ENCODE measurements around the gene AMMECR1. TPM values are rescaled to one million over a fixed set of nuclear protein-coding genes. Genes with fewer than 3 reads are reported as not detected.

AMMECR1 gene
- total RNA-seq (1 to 10 TPM; 7.8 to 7.9 TPM), total RNA-seq (9.7 to 56.3 (median 38.9) reads per million in 172 experiments)
- 11.7 TPM for polyA plus RNA-seq (2013, experiment 1 of 2)
- 15.1 TPM for polyA plus RNA-seq (2013, experiment 2 of 2)

GRCh38 chrX:110317820-110318663, at the start of gene AMMECR1:
Gene AMMECR1, minus strand, starts transcription at chrX:110318085. Its CDS starts 14 bp downstream, at chrX:110318071.
- Histone ChIP-seq H3K4me1 (ENCODE audit: insufficient read depth, low read length) (peaks cover 11% of the 10 kb centered on the region), H3K4me3 (ENCODE audit: low read length) (peak within 1 kb of the TSS; percentile 97), H3K27ac (ENCODE audit: low read depth in 1 of 2, low read length in 2 of 2) (peak within 1 kb of the TSS; percentile 69 to 71), H3K27me3 (ENCODE audit: control insufficient read depth in 1 of 2, insufficient read depth in 2 of 2, low read length in 2 of 2) (no peaks in the 10 kb centered on the region), H3K36me3 (ENCODE audit: insufficient read depth, low read length) (no peaks in the 10 kb centered on the region), H3K9me3 (ENCODE audit: control insufficient read depth in 1 of 2, insufficient read depth in 1 of 2, low read length in 2 of 2) (no peaks in the 10 kb centered on the region)
- Mint-ChIP-seq H3K4me1 (ENCODE audit: low read depth) (peaks cover 44% of the 10 kb centered on the region), H3K4me3 (peak within 1 kb of the TSS; percentile 95), H3K36me3 (ENCODE audit: low read depth) (peaks cover 24% of the 10 kb centered on the region), H3K27me3 (no peaks in the 10 kb centered on the region), H3K27ac (peak within 1 kb of the TSS; percentile 96), H3K9me3 (no peaks in the 10 kb centered on the region)
- peak; percentile 84 for ATAC-seq (ENCODE audit: poor library complexity)
- no peak for TF ChIP-seq CTCF (IDR thresholded peaks at IDR 0.05)
- POLR2A ChIA-PET: interaction anchor here (0.6 to 3.2 kb wide), 18 partner anchors 8 to 1363 kb away, joined by 3 to 32 read pairs (median 4); partner anchors contain the start of genes ACSL4, ALG13 and TMEM164
- intact Hi-C loops (cut with DNase I, micrococcal nuclease): loop anchor here (2.0 to 10.0 kb wide), 6 partner anchors 89 to 783 kb away; partner anchors contain the start of genes ACSL4 (in 1 of the 2) and NXT2 (in 1 of the 2)
- DNase-seq: peak; percentile 66 to 92 (median 77)
- CTCF ChIA-PET: interaction anchor here (0.5 to 1.2 kb wide), 2 partner anchors 48 to 369 kb away, joined by 3 to 4 read pairs; no protein-coding TSS in a partner anchor

DNA sequence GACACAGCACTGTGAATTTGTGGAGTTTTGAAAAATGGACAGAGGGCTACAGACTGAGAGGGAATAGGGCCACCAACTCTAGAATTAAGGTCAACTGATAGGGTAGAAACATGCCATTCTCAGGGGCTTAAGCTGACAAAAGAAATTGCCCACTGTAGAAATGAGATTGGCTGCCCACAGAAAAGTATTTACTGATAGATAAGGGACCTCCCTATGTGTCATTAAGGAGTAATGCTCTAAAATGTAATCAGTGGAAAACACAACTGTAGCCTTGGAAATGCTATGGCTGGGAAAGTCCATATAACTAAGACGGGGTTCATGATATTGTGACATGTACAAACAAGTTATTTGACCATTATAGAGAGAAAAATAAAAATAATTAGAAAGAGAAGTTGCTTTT, 45.4 kb upstream of the AMMECR1 start:
- Mint-ChIP-seq H3K27me3 (no peaks in the 10 kb centered on the region), H3K36me3 (ENCODE audit: low read depth) (no peaks in the 10 kb centered on the region), H3K27ac (no peak overlapping the region), H3K4me3 (no peak overlapping the region), H3K9me3 (no peaks in the 10 kb centered on the region), H3K4me1 (ENCODE audit: low read depth) (no peaks in the 10 kb centered on the region)
- ATAC-seq (ENCODE audit: poor library complexity): no peak
- H3K27me3 ChIP-seq (ENCODE audit: control insufficient read depth in 1 of 2, insufficient read depth in 2 of 2, low read length in 2 of 2): no peaks in the 10 kb centered on the region
- no peak for TF ChIP-seq CTCF (IDR thresholded peaks at IDR 0.05)
- intact Hi-C loops (cut with DNase I, micrococcal nuclease): no loop called here
- POLR2A ChIA-PET: no interaction called here
- H3K27ac ChIP-seq (ENCODE audit: low read depth in 1 of 2, low read length in 2 of 2): no peak overlapping the region
- no peaks in the 10 kb centered on the region for H3K36me3 ChIP-seq (ENCODE audit: insufficient read depth, low read length)
- no peaks in the 10 kb centered on the region for H3K4me1 ChIP-seq (ENCODE audit: insufficient read depth, low read length)
- no peak for DNase-seq
- CTCF ChIA-PET: no interaction called here
- no peak overlapping the region for H3K4me3 ChIP-seq (ENCODE audit: low read length)
- H3K9me3 ChIP-seq (ENCODE audit: control insufficient read depth in 1 of 2, insufficient read depth in 1 of 2, low read length in 2 of 2): no peaks in the 10 kb centered on the region

GRCh38 chrX:110359273-110359672, 41.4 kb upstream of the AMMECR1 start:
- no peaks in the 10 kb centered on the region for H3K9me3 ChIP-seq (ENCODE audit: control insufficient read depth in 1 of 2, insufficient read depth in 1 of 2, low read length in 2 of 2)
- no peaks in the 10 kb centered on the region for H3K4me1 Mint-ChIP-seq (ENCODE audit: low read depth)
- no peak for DNase-seq
- no peaks in the 10 kb centered on the region for H3K4me1 ChIP-seq (ENCODE audit: insufficient read depth, low read length)
- no peaks in the 10 kb centered on the region for H3K36me3 Mint-ChIP-seq (ENCODE audit: low read depth)
- no peaks in the 10 kb centered on the region for H3K27me3 Mint-ChIP-seq
- no peak overlapping the region for H3K27ac ChIP-seq (ENCODE audit: low read depth in 1 of 2, low read length in 2 of 2)
- H3K4me3 ChIP-seq (ENCODE audit: low read length): no peak overlapping the region
- no peak overlapping the region for H3K4me3 Mint-ChIP-seq
- no peaks in the 10 kb centered on the region for H3K36me3 ChIP-seq (ENCODE audit: insufficient read depth, low read length)
- ChIA-PET POLR2A (no interaction called here), CTCF (no interaction called here)
- intact Hi-C loops (cut with DNase I, micrococcal nuclease): no loop called here
- H3K9me3 Mint-ChIP-seq: no peaks in the 10 kb centered on the region
- H3K27me3 ChIP-seq (ENCODE audit: control insufficient read depth in 1 of 2, insufficient read depth in 2 of 2, low read length in 2 of 2): no peaks in the 10 kb centered on the region
- TF ChIP-seq CTCF (IDR thresholded peaks at IDR 0.05): no peak
- ATAC-seq (ENCODE audit: poor library complexity): no peak
- H3K27ac Mint-ChIP-seq: no peak overlapping the region

All from CD4-positive, alpha-beta T cell (primary cell).